HG03025 (cell line): ENCODE data around the gene TSPAN18.

ENCODE experiments used
- ATAC-seq: cut with Tn5 transposase; IDR thresholded peaks from one replicate; pipeline ENCODE4 v1.9.1; 2021; ENCODE audit warnings: mild to moderate bottlenecking, moderate library complexity; ENCODE audit not compliant: unreplicated experiment, low FRiP score

The TSPAN18 gene

DNA sequence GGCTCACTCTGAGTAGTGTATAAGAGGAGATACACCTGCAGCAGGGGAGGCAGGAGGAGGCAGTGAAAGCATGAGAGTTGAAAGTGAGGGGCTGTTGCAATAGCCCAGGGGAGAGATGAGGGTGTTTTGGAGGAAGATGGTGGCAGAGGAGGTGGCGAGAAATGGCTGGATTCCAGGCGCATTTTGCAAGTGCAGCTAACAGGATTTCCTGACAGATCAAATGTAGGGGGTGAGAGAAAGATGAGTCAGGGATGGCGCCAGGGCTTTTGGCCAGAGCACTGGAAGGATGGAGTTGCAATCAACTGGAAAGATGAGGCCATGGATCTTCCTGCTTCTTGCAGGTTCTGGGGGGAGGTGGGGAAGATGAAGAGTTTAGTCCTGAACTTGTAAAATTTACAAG lies 16.8 kb upstream of the TSPAN18 start:
- no peak for ATAC-seq

DNA sequence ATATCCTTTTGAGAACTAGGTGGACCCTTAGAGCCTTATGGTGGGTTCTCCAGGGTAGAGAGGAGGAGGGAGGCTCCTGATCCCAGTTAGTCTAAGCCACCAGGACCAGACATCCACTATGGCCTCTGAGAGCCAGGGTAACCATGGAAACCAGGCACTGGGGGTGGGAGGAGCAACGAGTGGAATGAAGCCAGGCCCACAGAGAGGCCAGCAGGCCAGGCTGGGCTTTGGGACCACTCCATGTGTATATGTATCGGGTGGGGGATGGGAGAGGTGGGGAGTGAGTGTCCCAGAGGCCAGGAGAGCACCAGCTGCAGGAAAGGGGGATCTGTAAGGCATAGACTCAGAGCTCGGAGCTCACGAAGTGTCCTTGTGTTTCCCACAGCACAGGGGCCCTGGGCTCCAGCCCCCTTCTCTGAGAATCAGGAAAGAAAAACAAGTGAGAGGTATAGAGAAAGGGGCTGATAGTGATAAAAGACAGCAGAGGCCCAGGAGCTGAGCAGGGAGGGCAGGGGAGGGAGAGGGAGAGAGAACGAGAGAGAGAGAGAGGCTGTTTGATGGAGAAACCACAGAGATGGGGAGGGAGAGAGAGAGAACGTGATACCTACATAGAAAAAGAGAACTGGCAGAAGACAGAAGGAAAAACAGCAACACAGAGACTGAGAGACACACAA lies 15.5 kb upstream of the TSPAN18 start:
- no peak for ATAC-seq

DNA sequence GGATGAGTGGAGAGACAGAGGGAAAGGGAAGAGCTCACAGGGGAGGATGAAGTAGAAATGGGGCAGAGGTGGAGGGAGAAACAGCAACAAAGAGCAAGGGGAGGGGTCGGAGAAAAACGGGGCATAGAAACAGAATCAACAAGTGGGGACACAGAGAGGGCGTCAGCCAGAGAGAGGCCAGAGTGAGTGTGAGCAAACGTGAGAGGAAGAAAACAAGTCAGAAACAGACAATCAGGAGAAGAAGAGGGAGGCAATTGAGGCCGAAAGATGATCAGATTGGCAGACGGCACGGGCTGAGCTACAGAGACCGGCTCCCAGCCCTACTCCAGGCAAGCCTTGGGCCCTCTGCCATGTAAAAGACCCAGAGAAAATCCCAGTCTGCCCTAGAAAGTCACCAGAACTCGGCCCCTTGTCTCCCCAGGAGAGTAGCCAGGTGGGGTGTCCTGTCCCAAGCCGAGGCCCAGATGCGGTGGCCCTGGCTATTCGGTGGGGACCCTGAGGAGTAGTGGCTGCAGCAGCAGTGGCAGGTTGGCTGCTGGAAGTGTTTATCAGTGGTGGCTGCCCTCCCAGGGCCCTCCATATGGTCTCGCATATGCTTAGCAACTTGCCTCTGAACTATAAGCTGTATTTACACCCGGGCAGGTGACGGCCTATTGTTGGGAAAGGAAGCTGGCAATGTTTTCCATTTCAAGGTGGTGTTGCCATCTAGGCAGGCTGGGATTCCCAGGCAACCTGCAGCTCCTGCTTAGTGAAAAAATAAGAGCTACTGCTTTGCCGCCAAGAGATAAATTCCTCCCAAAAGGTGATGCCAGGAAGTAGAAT lies 14.8 kb upstream of the TSPAN18 start:
- ATAC-seq = no peak

DNA sequence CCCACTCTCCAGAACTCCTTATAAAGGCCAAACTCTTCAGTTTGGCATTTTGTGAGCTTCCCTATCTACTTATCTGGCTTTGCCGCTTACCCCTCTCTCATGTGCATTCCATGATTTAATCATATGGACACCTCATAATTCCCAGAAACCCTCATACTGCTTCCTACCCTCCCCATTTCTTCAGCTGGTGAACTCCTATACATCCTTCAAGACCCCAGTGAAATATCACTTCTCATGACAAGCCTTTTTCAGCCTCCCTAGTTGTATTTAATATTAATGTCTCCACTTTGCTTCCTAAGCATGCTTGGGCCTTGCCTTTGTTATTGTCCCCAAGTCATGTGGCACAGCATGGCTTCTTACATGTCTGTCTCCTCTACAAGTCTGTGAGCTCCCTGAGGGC lies 13.7 kb upstream of the TSPAN18 start:
- no peak for ATAC-seq

DNA sequence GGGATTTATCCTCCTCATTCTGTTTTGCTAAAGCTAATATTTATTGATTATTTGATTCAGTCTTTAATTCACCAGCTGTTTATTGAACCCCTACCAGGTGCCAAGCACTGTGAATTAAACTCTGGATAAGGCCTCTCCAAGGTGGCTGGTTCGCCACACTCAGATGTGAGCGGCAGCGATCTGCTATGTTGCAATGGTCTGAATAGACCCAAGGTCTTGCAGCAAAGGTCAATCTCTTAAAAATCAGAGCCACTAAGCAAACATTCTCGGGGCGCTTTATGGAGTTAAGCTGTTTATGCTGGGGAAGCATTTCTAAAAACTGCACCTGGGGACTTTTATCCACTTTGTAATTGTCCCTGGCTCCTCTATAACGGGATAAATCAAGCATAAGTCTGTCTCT lies 10.5 kb upstream of the TSPAN18 start:
- no peak for ATAC-seq

DNA sequence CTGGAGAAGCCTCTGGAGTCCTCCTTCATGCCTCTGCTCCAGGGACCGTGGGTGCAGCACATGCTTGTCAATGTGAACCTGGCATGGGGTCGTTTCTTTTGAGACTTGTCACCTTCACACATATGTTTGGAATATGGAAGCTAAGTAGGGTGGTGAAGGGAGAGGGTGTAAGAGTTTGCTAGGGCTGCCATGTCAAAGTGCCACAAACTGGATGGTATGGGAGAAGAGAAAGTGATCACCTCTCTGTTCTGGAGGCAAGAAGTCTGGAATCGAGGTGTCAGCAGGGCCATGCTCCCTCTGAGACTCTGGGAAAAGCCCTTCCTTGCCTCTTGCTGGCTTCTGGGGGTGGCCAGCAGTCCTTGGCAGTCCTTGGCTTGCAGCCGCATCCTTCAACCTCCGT lies 8.7 kb upstream of the TSPAN18 start:
- ATAC-seq = no peak

DNA sequence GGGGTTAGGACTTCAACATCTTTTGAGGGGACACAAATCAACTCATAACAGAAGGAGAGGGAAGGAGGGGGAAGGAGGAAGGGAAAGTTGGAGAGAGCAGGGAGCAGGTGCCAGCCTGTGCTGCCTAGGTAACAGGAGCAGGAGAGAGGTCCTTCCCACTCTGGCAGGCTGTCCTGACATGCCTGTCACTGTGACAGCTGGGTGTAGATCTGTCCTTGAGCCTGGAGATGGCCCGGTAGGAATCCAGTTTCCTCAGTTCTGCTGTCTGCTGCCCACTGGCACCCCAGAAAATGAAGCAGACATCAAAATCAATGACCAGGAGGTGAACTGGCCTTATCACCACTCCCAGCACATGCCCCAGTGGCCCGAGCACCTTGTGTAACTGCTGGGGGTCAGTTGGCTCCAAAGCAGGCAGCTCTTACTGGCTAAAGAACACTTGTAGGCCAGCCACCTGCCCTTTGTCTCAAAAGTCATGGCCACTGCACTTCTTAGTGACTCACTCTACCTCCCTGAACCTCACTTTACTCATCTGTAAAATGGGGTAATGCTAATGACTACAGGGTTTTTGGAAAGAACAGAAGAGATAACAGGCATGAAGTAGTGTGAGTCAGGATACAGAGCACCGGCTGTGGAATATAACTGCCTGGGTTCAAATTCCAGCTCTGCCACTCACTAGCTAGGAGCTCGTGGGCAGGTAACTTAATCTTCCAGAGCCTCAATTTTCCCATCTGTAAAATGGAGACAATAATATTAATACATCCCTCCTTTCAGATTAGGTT lies 8.0 kb upstream of the TSPAN18 start:
- no peak for ATAC-seq

DNA sequence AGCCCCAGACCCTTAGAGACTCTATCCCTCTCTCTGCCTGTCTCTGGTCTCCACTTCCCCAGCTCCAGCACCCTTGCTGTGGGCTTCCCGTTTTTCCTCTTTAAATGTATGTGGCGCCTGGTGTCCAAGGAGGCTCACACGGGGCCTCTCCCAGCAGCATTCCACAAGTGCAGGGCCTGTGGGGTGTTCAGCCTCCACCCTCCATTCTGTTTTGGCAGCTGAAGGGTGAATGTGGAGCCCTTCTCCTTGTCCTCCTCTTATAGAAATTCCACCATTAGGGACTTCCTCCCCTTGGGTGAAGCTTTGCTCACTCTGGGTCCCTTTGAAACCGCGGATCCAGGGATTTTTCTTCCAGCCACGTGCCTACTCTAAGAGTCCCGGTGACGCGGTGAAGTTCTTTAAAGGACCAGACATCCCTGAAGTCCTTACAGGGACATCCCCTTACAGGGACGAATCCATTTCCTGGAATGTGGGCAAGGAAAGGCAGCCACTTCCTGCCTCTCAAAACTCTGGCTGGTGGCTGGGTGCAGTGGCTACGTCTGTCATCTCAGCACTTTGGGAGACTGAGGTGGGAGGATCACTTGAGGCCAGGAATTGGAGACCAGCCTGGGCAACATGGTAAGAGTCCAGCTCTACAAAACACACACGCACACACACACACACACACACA lies 1.6 kb upstream of the TSPAN18 start:
- ATAC-seq = no peak

DNA sequence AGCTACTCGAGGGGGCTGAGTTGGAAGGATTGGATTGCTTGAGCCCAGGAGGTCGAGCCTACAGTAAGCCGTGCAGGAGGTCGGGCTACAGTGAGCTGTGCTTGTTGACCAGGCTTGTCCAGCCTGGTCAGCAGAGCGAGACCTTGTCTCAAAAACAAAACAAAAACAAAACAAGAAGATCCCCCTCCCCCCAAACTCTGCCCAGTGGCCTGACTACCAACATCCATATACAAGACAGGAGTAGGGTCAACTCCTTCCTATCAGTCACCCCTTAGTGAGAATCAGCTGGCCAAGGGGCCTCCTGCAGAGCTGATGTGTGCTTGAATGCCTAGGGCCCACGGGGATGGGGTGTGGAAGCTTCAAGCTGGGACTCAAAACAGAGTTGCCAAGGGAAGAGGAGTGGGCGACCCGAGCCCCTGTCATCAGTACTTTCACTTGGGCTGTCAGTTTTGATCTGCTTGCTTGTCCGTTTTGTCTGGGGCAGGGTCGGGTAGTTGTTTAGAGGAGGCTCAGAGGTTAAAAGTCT lies 942 bp upstream of the TSPAN18 start:
- ATAC-seq = no peak

DNA sequence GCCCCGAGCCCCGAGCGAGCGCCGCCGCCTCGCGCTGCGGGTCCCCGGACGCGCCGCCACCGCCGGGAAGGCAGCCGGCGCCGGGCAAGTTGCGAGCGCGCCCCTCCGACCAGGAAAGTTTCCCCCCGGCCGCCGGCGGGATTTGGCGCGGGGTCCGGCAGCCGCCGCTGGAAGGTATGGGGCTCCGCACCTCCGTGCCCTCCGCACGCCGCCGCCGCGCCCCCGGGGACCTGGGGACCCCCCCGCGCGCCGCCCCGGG lies 281 bp downstream of the TSPAN18 start:
- ATAC-seq = no peak

DNA sequence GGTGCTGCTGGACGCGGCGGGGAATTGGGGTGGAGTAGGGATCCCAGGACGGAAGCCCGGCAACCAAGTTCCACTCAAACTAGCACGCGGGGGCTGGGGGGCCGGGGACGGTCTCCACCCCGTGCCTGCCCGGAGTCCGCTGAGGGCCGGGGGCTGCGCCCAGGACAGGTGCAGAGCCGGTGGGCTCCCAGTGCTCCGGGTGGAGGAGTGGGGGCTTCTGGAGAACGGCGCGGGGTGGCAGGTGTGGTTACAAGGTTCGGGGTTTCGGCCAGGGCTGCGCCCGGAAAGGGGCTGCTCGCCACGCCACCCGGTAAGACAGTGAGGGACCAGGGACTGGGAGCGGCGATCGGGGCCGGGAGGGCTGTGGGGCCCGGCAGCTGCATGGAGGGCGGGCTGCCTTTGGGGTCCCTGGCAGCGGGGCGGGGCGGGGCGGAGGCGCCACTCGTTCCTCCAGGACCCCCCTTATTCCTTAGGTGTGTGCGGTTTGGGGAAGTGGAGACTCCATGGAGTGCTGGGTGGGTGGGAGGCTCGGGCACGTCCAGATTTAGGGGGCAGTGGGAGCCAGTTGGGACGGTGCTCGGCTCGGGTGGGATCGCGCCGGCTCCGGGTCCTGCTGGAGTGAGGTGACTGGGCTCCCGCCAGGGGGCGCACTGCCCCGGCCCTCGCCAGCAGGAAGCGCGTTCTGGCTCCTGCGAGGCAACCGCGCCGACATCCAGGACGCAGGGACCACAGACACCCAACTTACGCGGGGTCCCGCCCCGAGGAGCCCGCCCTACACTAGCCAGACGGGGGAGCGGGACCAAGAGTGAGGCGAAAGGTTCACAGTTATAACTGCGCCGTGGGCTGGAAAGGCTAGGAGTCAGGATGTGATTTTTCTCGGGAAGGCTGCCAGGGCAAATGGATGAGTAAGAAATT lies 868 bp downstream of the TSPAN18 start:
- ATAC-seq = no peak

DNA sequence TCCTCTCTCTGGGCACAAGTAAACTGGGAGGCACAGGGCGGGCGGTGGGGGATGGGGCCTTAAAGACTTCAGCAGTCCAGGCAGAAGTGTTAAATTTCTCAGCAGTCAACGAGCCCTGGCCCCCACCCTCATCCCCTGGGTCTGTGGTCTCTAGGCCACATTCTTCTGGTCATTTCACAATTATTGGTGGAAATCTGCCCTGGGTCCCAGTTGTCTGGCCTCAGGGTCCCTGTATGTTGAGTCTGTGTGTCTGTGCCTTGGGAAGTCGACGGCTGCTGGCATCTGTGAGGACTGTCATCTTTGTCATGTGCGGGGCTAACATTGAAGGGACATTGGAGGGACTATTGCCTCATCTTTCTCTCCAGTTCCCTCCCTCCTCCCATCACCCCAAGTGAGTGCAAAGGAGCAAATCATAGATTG lies 1.7 kb downstream of the TSPAN18 start:
- no peak for ATAC-seq

DNA sequence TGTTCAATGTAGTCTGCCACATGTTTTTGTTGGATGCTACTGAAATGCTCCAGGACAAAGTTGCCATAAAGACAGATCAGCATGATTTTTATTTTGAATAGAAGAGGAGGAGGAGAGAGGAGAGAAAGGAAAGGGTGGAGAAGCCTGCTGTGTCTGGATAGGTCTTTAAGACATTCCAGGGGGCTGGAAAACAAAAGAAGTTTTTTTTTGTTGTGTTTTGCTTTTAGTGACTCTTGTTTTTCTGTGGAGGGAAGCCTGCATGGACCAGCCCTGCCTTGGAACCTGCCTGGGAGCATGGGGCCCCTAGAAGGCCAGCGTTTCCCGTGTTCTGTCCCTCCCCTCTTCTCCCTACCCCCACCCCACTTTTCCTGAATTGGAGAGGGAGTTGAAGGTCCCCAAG lies 2.3 kb downstream of the TSPAN18 start:
- ATAC-seq = no peak

DNA sequence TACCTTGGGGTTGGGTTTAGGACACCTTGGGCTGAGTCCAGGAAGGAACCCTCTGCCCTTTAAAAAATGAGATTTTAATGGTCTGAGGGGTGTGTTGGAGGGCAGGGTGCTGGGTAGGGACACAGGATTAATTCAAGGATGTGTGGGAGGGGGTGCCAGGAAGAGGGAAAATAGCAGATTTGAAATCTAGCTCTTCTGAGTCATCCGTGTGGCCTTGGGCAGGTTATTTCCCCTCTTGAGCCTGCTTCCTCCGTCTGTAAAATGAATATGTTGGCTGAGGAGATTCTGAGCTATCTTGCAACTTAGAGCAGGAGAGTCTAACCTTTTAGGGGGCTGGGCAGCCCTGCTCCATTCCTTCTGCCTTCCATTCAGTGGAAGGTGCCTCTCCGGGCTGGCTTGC lies 3.0 kb downstream of the TSPAN18 start:
- ATAC-seq = no peak

DNA sequence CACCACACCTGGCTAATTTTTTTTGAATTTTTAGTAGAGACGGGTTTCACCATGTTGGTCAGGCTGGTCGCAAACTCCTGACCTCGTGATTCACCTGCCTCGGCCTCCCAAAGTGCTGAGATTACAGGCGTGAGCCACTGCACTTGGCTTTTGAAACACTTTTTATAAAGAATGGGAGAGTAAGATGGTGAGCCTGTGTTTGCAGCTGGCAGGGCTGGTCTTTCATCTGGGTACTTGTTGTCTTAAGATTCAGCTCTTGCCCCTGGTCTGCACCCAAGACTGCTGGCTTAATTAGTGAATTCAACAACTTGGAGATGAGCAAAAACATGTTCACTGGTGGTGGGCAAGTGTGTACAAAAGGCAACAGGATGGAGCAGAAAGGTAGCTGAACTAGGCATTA lies 4.0 kb downstream of the TSPAN18 start:
- no peak for ATAC-seq

DNA sequence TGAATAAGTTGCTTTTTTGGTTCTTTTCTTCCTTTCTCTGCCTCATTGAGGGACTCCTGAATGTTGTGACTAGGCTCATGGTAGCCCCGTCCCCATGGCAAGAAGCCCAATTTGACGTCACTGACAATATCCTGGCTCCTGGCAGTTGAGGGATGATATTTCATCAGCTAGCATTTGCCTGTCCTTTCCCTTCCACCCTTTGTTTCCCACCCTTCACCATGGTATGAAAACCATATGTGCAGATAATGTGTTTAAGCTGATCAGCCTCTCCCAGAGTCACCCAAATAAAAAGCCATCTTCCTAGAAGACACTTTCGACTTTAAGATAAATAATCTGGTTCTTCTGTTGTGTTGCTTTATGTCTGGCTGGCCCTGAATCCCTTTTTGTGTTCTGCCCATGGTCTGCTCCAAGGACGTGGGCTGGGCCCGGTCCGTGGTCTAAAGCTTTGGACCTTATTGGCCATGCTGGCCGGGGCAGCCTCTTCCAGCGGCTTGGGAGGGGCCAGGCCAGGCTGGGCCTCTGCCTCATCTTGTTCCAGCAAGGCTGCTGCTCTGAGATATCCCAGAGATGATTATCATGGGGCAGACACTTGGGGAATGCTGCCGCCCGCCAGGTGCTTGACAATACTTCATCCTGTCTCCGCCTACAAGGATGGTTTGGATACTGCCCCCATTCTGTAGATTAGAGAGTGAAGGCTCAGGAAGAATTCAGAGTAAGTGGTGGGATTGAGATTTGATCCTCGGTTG lies 5.1 kb downstream of the TSPAN18 start:
- ATAC-seq = no peak

DNA sequence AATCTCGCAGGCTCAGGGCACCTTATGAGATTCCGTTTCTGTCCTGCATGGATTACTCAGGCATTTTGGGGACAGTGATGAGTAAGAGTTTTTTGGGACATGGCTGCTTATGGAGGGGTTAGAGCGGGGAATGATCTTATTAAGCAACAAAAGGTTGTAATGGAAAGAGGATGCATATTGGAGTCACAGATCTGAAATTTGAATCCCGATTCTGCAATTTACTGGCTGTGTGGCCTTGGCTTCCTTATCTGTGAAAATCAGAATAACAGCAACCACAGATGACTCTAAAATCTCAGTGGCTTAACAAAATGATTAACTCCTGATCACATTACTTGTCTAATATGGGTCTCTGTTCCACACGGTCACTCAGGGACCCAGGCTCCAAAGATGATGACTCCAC lies 5.8 kb downstream of the TSPAN18 start:
- no peak for ATAC-seq

DNA sequence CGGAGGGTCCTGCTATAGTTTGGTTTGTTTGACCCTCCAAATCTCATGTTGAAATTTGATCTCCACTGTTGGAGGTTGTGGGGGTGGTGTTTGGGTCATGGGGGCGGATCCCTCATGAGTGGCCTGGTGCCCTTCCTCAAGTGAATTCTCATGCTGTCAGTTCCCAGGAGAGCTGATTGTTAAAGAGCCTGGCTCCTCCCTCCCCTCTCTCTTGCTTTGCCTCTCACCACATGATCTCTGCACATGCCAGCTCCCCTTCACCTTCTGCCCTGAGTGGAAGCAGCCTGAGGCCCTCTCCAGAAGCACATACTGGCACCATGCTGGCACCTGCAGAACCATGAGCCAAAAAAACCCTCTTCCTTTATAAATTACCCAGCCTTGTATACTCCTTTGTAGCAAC lies 7.1 kb downstream of the TSPAN18 start:
- no peak for ATAC-seq

DNA sequence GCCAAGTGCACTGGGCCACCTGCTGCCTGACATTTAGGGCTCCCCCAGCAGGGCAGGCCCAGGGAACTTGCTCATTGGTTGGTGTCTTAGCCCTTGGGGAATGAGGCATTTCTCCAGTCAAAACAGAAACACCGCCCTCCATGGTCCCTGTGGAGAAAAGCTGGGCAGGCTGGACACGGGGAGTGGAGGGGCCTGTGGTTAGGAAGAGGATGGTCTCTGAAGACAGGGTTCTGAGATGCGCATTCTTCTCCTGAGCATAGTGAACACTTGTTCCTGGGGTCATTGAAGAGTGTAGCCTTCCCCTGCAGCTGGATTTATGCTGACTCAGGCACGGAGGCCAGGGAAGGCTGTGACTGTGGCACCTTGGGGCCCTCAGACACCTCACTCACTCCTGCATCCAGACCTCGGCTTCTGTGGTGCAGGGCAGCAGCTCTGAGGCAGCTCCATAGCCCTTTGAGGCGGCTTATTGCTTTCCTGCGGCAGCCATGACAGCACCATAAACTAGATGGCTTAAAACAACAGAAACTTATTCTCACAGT lies 8.2 kb downstream of the TSPAN18 start:
- no peak for ATAC-seq
